ENCODE data around the gene GNB3.
"Not testable (repeated sequence)": the region's sequence is repeated elsewhere in the genome, so short reads cannot be mapped to it uniquely, and the experiment has no call there.

GRCh38 chr12:6865307-6865706 is 24.6 kb downstream of the GNB3 start:
- TF ChIP-seq POLR2A, CTCF (IDR thresholded peaks at IDR 0.05): not testable (repeated sequence)
